NB4 (cell line): Measurements from ENCODE around the gene MTMR11.

Source experiments
- MAX ChIP-seq: IDR thresholded peaks from 2 replicates; pipeline ENCODE4 v1.6.1; 2011; ENCODE audit warnings: low read depth, low read length
- MYC ChIP-seq: IDR thresholded peaks from 2 replicates; pipeline ENCODE4 v1.6.1; 2011; ENCODE audit warnings: low read depth, low read length
- POLR2A ChIP-seq: IDR thresholded peaks from 2 replicates; pipeline ENCODE4 v1.6.1; 2011; ENCODE audit warnings: mild to moderate bottlenecking; ENCODE audit not compliant: insufficient read length; ENCODE audit errors: extremely low read depth
- TF ChIP-seq, protein P1 (sequence below): IDR thresholded peaks from one replicate; pipeline ENCODE4 v1.5.1; 2012; ENCODE audit warnings: low read depth, low read length

DNA sequence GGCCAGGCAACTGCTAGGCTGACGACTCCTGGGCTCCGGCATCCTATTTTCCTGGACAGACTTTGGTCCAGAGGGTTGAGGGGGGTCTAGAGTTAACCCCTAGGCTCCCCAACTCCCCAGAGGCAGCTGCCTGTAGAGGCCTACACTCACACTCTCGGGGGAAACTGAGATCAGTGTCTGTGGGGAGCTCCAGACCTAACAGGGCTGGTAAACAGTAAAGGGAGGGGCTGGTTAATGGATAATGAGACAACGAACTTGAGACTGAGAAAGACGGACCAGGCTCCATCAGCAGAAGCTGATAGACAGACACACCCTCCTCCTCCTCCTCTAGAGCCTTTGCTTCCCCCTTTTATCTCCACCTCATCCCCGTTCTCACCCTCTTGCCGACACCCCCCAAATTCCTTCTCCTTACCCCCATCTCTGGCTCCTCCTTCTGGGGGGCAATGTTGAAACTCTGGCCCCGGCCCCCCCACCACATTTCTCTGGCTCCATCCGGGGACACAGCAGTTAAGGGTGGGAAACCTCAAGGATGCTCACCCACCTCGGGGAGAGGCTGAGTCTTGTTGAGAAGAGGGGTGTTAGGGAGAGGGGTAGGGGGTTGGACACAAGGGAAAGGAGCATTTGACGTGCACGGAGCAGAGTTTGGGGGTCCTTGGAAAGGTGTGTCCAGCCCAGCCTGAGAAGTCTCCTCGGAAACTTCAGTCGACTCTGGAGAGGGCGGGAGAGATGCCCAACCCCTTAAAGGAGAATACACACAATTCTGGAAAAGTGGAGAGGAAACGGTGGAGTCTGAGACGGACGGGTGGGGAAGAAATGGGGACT, at the start of gene MTMR11:
- TF ChIP-seq, protein P1, sequence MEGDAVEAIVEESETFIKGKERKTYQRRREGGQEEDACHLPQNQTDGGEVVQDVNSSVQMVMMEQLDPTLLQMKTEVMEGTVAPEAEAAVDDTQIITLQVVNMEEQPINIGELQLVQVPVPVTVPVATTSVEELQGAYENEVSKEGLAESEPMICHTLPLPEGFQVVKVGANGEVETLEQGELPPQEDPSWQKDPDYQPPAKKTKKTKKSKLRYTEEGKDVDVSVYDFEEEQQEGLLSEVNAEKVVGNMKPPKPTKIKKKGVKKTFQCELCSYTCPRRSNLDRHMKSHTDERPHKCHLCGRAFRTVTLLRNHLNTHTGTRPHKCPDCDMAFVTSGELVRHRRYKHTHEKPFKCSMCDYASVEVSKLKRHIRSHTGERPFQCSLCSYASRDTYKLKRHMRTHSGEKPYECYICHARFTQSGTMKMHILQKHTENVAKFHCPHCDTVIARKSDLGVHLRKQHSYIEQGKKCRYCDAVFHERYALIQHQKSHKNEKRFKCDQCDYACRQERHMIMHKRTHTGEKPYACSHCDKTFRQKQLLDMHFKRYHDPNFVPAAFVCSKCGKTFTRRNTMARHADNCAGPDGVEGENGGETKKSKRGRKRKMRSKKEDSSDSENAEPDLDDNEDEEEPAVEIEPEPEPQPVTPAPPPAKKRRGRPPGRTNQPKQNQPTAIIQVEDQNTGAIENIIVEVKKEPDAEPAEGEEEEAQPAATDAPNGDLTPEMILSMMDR, result no peak
- no peak for TF ChIP-seq POLR2A
- TF ChIP-seq MYC, result no peak
- TF ChIP-seq MAX, result no peak
